KMS-11 (cell line): ENCODE data around the gene VCAN.

ENCODE experiments used
- H2AFZ ChIP-seq: fragments of 200-600 bp; sonication (generic); 2 replicates; pipeline ENCODE4 v1.6.1; 2016; ENCODE audit warnings: antibody characterized with exemption, mixed run types, low read depth
- H3K27ac ChIP-seq: fragments of 200-600 bp; sonication (generic); 2 replicates; pipeline ENCODE4 v1.6.1; 2016; ENCODE audit warnings: mild to moderate bottlenecking, mixed run types
- H3K27me3 ChIP-seq: fragments of 200-600 bp; sonication (generic); 2 replicates; pipeline ENCODE4 v1.6.1; 2017; ENCODE audit warnings: mild to moderate bottlenecking, low read depth, mixed run types, moderate library complexity; ENCODE audit not compliant: insufficient read depth
- H3K36me3 ChIP-seq: fragments of 200-600 bp; sonication (generic); 2 replicates; pipeline ENCODE4 v1.6.1; 2017; ENCODE audit warnings: mild to moderate bottlenecking, mixed run types; ENCODE audit not compliant: insufficient read depth
- H3K4me1 ChIP-seq: fragments of 200-600 bp; sonication (generic); 2 replicates; pipeline ENCODE4 v1.6.1; 2016; ENCODE audit warnings: mild to moderate bottlenecking, low read depth, mixed run types; ENCODE audit not compliant: poor library complexity, severe bottlenecking
- H3K4me2 ChIP-seq: fragments of 200-600 bp; sonication (generic); 2 replicates; pipeline ENCODE4 v1.7.0; 2016; ENCODE audit warnings: mild to moderate bottlenecking, mixed run types
- H3K4me3 ChIP-seq: fragments of 200-600 bp; sonication (generic); IDR thresholded peaks from 2 replicates; pipeline ENCODE4 v1.6.1; 2017; ENCODE audit warnings: low read depth, low read length, mixed read lengths; ENCODE audit not compliant: insufficient read depth
- H3K79me2 ChIP-seq: fragments of 200-600 bp; sonication (generic); 2 replicates; pipeline ENCODE4 v1.6.1; 2016; ENCODE audit warnings: low read depth, mixed run types; ENCODE audit not compliant: insufficient read depth
- H3K9ac ChIP-seq: fragments of 200-600 bp; sonication (generic); 2 replicates; pipeline ENCODE4 v1.6.1; 2016; ENCODE audit warnings: mild to moderate bottlenecking, mixed run types
- H4K20me1 ChIP-seq: fragments of 200-600 bp; sonication (generic); 2 replicates; pipeline ENCODE4 v1.6.1; 2016; ENCODE audit warnings: mild to moderate bottlenecking, mixed run types; ENCODE audit not compliant: insufficient read depth
- TF ChIP-seq, protein P1 (sequence below): fragments of 200-600 bp; sonication (generic); conservative IDR thresholded peaks from 2 replicates; pipeline ENCODE4 v1.6.1; 2017; ENCODE audit warnings: low read depth, mild to moderate bottlenecking, antibody characterized with exemption, low read length, moderate library complexity, mixed read lengths

Gene VCAN

DNA sequence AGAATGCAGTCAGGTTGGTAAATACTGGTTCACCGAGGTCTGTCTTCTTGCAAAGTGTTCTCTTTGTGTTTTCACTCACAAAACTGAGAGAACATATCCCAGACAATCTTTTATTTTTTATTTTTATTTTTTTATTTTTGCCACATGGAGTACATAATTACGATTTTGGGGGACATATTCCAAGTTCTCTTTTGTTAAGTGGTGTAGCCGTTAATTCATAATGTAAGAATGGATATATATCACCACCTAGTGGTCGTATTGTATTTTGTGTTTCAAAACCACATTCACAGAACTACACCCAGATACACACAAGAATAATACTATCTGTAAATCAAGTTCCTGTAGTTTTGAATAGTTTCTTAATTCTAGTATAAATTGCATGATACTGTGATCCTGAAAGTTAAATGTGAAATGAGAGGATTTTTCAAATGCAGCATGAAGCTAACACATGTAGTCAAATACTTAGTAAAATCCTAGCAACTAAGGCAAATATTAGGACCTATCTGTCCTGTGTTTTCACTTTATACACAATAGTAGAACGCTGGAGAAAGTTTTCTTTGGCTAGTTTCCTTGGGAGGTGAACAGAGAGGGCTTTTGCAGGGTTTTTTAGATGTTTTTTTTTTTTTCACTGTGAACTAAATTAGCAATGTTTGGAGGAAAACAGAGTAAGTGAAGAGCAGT lies 92.7 kb downstream of the VCAN start:
- TF ChIP-seq, protein P1, sequence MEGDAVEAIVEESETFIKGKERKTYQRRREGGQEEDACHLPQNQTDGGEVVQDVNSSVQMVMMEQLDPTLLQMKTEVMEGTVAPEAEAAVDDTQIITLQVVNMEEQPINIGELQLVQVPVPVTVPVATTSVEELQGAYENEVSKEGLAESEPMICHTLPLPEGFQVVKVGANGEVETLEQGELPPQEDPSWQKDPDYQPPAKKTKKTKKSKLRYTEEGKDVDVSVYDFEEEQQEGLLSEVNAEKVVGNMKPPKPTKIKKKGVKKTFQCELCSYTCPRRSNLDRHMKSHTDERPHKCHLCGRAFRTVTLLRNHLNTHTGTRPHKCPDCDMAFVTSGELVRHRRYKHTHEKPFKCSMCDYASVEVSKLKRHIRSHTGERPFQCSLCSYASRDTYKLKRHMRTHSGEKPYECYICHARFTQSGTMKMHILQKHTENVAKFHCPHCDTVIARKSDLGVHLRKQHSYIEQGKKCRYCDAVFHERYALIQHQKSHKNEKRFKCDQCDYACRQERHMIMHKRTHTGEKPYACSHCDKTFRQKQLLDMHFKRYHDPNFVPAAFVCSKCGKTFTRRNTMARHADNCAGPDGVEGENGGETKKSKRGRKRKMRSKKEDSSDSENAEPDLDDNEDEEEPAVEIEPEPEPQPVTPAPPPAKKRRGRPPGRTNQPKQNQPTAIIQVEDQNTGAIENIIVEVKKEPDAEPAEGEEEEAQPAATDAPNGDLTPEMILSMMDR, result peak; percentile 87
- peaks cover 18% of the 10 kb centered on the region for H3K4me1 ChIP-seq
- no peak overlapping the region for H3K27ac ChIP-seq
- H3K4me2 ChIP-seq, result no peak overlapping the region
- H3K27me3 ChIP-seq, result no peaks in the 10 kb centered on the region
- no peak overlapping the region for H2AFZ ChIP-seq
- no peak overlapping the region for H3K9ac ChIP-seq
- no peaks in the 10 kb centered on the region for H4K20me1 ChIP-seq
- H3K36me3 ChIP-seq, result no peaks in the 10 kb centered on the region
- H3K79me2 ChIP-seq, result no peaks in the 10 kb centered on the region
- H3K4me3 ChIP-seq, result no peak overlapping the region

DNA sequence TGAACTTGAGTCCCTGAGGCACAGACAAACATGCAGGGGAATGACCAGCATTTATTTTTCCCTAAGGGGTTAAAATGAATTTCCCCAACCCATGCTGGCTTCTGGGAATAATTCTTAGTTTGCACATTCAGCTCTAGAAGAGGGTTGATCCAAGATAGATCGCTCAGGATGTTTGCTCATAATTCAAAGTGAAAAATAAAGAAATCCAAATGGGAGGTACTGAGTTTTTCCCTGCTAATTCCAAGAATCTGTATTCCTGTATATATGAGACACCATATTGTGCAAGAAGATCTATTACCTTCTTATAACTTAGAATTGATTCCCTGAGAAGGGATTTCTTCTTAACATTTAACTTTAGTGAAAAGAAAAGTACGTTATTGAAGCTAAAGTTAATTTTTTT lies 96.2 kb downstream of the VCAN start:
- Histone ChIP-seq H3K4me1 (peaks cover 19% of the 10 kb centered on the region), H3K4me2 (peak overlapping the region; percentile 17; the same call in 1 of the 2 replicates), H3K9ac (no peak overlapping the region), H3K4me3 (no peak overlapping the region), H3K27ac (no peak overlapping the region), H4K20me1 (no peaks in the 10 kb centered on the region), H2AFZ (no peak overlapping the region), H3K27me3 (no peaks in the 10 kb centered on the region), H3K79me2 (no peaks in the 10 kb centered on the region), H3K36me3 (no peaks in the 10 kb centered on the region)
- TF ChIP-seq, protein P1, result no peak

DNA sequence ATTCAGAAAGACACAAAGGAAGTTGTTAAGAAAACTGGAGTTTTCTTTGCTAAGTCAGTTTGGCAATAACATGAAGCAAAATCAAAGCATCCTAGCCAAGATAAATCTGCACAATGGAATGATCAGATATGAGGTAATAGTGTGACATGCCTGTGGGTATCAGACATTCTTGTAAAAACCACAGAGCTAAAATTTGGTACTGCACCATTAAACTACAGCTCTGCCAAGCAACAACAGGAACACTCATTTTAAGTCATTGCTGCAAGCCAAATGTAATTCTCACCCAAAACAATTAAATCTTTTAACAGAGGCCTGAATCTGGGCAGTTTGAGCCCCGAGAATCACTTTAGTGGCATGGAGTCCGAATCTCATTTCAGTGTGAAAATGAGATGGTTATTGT lies 96.6 kb downstream of the VCAN start:
- Histone ChIP-seq H3K4me2 (peak overlapping the region; percentile 17; the same call in 1 of the 2 replicates), H3K36me3 (no peaks in the 10 kb centered on the region), H2AFZ (no peak overlapping the region), H3K9ac (no peak overlapping the region), H4K20me1 (no peaks in the 10 kb centered on the region), H3K27me3 (no peaks in the 10 kb centered on the region), H3K79me2 (no peaks in the 10 kb centered on the region), H3K4me1 (peaks cover 19% of the 10 kb centered on the region), H3K4me3 (no peak overlapping the region), H3K27ac (no peak overlapping the region)
- TF ChIP-seq, protein P1, result no peak

DNA sequence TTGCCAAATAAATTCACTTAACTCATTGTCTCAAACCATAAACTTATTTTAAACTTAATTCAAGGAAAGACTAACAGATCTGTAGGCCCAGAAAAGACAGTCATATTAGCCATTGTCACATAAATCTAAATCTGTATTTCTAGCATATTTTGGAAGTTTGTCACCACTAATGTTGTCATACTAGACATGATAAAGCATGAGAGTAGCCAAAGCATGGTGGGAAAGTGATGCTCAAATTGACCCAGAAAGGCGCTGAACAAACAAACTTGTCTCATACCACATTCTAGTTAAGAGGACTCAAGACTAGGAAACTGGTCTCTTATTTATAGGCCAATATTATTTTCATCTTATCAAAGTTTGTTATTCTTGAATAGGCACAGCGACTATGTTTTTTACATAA lies 99.4 kb downstream of the VCAN start:
- no peaks in the 10 kb centered on the region for H3K36me3 ChIP-seq
- H3K27me3 ChIP-seq, result no peaks in the 10 kb centered on the region
- no peaks in the 10 kb centered on the region for H3K79me2 ChIP-seq
- no peak overlapping the region for H3K27ac ChIP-seq
- peaks cover 19% of the 10 kb centered on the region for H3K4me1 ChIP-seq
- H3K4me2 ChIP-seq, result no peak overlapping the region
- H3K9ac ChIP-seq, result no peak overlapping the region
- TF ChIP-seq, protein P1, result no peak
- no peaks in the 10 kb centered on the region for H4K20me1 ChIP-seq
- no peak overlapping the region for H3K4me3 ChIP-seq
- H2AFZ ChIP-seq, result no peak overlapping the region
